ENCODE results near the gene SHC2.
"Not testable (repeated sequence)": the region's sequence is repeated elsewhere in the genome, so short reads cannot be mapped to it uniquely, and the experiment has no call there.

The SHC2 gene

GRCh38 chr19:418761-419671 is 41.8 kb downstream of the SHC2 start:
- TF ChIP-seq CTCF (IDR thresholded peaks at IDR 0.05; ENCODE audit: low read length, missing control alignments): no peak
- DNase-seq (ENCODE audit: low read depth): no peak

GRCh38 chr19:416416-416815 is 44.4 kb downstream of the SHC2 start:
- no peak for DNase-seq (ENCODE audit: low read depth)
- no peak for TF ChIP-seq CTCF (IDR thresholded peaks at IDR 0.05; ENCODE audit: low read length, missing control alignments)
- no peak overlapping the region for H3K4me3 ChIP-seq (replicated peaks; ENCODE audit: low read depth, low read length)

More at GRCh38 chr19:418761-419671, 41.8 kb downstream of the SHC2 start:
- H3K4me3 ChIP-seq (replicated peaks; ENCODE audit: low read depth, low read length): no peak overlapping the region

- DNase-seq (ENCODE audit: low read depth): no peak
- no peak for TF ChIP-seq CTCF (IDR thresholded peaks at IDR 0.05; ENCODE audit: low read length, missing control alignments)
- H3K4me3 ChIP-seq (replicated peaks; ENCODE audit: low read depth, low read length): no peak overlapping the region
These were observed 45.5 kb downstream of the SHC2 start for GRCh38 chr19:415292-415691.

- H3K4me3 ChIP-seq (replicated peaks; ENCODE audit: low read depth, low read length): no peak overlapping the region
- no peak for DNase-seq (ENCODE audit: low read depth)
- TF ChIP-seq CTCF (IDR thresholded peaks at IDR 0.05; ENCODE audit: low read length, missing control alignments): no peak
These were observed 46.9 kb downstream of the SHC2 start for GRCh38 chr19:413756-414420.

GRCh38 chr19:412356-413355 is 48.2 kb downstream of the SHC2 start:
- no peak for DNase-seq (ENCODE audit: low read depth)
- no peak for TF ChIP-seq CTCF (IDR thresholded peaks at IDR 0.05; ENCODE audit: low read length, missing control alignments)
- no peak overlapping the region for H3K4me3 ChIP-seq (replicated peaks; ENCODE audit: low read depth, low read length)

GRCh38 chr19:411723-412355 is 49.0 kb downstream of the SHC2 start:
- TF ChIP-seq CTCF (IDR thresholded peaks at IDR 0.05; ENCODE audit: low read length, missing control alignments): no peak
- no peak for DNase-seq (ENCODE audit: low read depth)
- no peak overlapping the region for H3K4me3 ChIP-seq (replicated peaks; ENCODE audit: low read depth, low read length)

- DNase-seq (ENCODE audit: low read depth); H3K4me3 ChIP-seq (replicated peaks; ENCODE audit: low read depth, low read length): not testable (repeated sequence)
These were observed 49.6 kb downstream of the SHC2 start for GRCh38 chr19:411121-411722.

Data from fibroblast of pulmonary artery (primary cell).